Right renal pelvis (tissue), 4 donors: ENCODE measurements around the gene CTDNEP1. TPM values are rescaled to one million over a fixed set of nuclear protein-coding genes. Genes with fewer than 3 reads are reported as not detected.
A peak's percentile ranks its signal among the peaks of the same experiment; 100 is the strongest.

Experiments used
- DNase-seq, 4 donors: peaks; one replicate each; pipeline ENCODE4 v3.0.0-alpha.2; 2013; ENCODE audit warnings: low read depth in 4 of 4, low spot score in 3 of 4, missing footprints in 1 of 4
- polyA plus RNA-seq, 4 donors: library from polyadenylated mRNA; unstranded; fragments of 120-200 nt; gene quantifications; one replicate each; pipeline ENCODE4 v1.2.1, GENCODE V29; 2013; ENCODE audit not compliant: insufficient read length in 4 of 4

The CTDNEP1 gene
- polyA plus RNA-seq, 4 donors = 147 to 167 (median 159) TPM

- no peak for DNase-seq
These were observed 35.1 kb downstream of the CTDNEP1 start for GRCh38 chr17:7216242-7217112.

- no peak for DNase-seq
These were observed 35.8 kb downstream of the CTDNEP1 start for GRCh38 chr17:7215652-7216180.

DNA sequence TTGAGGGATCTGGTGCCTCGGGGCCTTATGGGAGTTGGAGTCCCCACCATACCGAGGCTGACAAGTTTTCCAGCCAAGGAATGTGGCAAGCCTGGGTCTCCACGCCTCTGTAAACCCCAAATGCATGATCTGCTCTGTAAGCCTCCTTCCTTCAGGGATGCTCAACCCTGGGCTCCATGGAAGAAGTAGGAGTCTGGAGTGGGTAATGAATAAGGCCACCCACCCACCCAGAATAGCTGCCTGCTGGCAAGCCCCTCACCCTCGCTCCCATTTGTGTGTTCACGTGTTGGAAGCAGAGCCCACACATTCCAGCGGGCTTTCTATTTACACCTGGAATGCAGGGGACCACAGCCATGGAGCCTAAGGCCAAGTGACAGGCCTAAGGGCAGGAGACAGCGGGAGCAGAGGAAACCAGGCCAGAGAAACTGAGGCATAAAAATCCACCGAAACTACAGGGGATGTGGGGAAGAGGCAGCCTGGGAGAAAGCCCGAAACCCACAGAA, 36.3 kb downstream of the CTDNEP1 start:
- peak in 3 of 4 donors; percentile 88 to 89 (median 89) for DNase-seq

- peak; percentile 96 to 97 (median 97) for DNase-seq
These were observed 37.0 kb downstream of the CTDNEP1 start for GRCh38 chr17:7214300-7215135.

GRCh38 chr17:7213895-7214299, 37.6 kb downstream of the CTDNEP1 start:
- DNase-seq = peak; percentile 84 to 91 (median 89)

GRCh38 chr17:7211491-7212273, 39.9 kb downstream of the CTDNEP1 start:
- no peak for DNase-seq

GRCh38 chr17:7208754-7209460, 42.6 kb downstream of the CTDNEP1 start:
- DNase-seq = no peak

GRCh38 chr17:7208027-7208571, 43.4 kb downstream of the CTDNEP1 start:
- no peak for DNase-seq

DNA sequence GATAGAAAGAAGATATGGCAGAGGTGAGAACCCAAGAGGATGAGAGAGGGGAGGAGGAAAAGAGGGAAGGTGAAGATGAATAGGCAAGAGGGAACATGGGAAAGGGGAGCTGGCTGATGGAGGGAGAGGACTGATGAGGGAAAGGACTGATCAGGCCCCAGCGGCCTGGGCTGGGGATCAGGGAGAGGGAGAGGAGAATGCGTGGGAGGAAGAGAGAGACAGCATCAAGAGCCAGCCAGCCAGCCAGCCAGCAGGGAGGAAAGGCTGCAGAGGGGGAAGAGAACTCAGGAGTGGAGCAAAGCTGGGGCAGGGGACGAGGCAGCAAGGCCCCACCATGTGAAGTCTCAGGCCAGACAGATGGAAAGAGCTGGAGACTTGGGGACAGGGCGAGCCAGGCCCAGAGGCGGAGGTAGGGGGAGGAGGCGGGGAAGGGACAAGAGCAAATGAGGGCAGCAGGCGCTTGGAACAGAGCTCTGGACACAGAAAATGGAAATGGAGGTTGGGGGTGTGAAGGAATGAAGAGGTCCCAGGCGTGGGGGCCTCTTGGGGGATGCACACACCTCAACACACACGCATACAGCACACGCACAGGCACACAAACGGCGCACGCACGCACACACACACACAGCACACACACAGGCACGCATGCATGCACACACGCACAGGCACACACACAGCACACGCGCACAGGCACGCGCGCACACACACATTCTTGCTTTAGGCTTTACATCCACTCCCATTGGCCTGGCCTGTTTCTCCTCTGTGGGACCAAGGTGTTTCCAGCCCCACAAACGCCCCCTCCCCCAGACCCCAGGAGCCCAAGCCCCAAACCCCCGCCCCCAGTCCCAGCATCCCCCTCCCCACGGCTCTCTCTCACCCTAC, 44.2 kb downstream of the CTDNEP1 start:
- no peak for DNase-seq

DNA sequence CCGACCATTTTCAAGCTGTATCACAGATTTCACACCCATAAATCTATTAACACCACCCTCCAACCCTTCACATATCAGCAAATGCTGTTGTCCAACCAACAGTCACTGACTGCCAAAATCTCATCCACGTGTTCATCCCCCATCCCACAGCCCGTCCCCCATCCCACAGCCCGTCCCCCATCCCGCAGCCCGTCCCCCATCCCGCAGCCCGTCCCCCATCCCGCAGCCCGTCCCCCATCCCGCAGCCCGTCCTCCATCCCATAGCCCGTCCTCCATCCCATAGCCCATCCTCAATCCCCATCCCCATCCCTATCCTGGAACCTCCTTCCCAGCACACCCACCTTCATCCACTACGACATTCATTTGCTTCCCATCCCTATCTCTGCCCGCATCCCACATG, 46.0 kb downstream of the CTDNEP1 start:
- no peak for DNase-seq

DNA sequence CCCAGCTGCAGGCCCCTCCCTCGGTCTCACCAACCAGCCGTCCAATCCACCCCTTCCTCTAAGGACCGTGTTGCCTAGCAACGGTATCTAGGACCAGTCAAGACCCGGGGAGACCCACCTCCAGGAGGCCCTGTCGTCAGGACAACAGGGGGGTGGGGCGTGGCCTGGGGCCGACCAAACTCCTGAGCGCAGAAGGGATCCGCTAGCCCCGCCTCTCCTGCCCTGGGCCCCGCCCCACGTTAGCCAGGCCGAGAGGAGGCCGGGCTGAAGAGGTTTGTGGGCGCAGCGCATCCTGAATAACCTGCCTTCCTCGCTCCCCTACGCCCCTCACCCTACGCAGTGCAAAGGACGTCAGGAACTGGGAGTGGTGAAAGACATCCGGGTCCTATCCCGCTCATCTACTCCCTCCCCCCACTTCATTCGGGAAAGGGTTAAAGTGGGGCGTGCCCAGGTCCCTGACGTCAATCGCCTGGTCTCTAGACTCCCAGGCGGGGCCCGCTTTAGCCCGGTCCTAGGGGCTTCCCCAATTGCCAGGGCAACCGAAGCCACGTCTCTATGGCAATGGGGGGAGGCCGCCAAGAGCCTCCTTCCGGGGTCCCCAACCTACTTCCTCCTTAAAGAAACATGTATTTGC, 46.6 kb downstream of the CTDNEP1 start:
- peak in 3 of 4 donors; percentile 70 to 81 (median 73) for DNase-seq

DNA sequence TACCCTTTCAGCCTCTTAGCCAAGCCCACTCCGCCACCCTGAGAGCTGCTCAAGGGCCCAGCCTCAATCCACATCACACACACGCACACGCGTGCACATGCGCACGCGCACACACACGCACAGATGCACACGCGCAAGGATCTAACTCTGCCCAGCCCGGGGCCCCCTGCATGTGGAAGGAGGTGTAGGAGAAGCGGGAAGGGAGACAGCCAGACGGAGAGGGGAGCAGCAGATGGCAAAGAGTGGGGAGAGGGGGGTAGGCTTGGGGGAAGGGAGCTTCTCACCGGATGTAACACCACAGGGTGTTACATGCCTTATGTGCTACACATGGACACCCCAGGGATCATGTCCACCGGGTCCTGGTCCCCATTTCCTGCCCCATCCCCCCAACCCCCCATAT, 47.2 kb downstream of the CTDNEP1 start:
- no peak for DNase-seq

GRCh38 chr17:7203391-7203790, 48.1 kb downstream of the CTDNEP1 start:
- DNase-seq = no peak

GRCh38 chr17:7196651-7197401, 54.7 kb downstream of the CTDNEP1 start:
- no peak for DNase-seq

GRCh38 chr17:7195971-7196370, 55.6 kb downstream of the CTDNEP1 start:
- DNase-seq = no peak
